Fibroblast of skin of right quadriceps (primary cell): Measurements from ENCODE around the gene HSD17B14.
"Not testable (repeated sequence)": the region's sequence is repeated elsewhere in the genome, so short reads cannot be mapped to it uniquely, and the experiment has no call there.

Experiments
- DNase-seq: peaks from one replicate; pipeline ENCODE4 v3.0.0-alpha.2; 2013

HSD17B14 gene

GRCh38 chr19:48836089-48837017, at the start of gene HSD17B14:
TSS of gene HSD17B14 (minus strand) at chr19:48836491. CDS start at chr19:48836411, 80 bp downstream.
- peak; percentile 56 for DNase-seq

DNA sequence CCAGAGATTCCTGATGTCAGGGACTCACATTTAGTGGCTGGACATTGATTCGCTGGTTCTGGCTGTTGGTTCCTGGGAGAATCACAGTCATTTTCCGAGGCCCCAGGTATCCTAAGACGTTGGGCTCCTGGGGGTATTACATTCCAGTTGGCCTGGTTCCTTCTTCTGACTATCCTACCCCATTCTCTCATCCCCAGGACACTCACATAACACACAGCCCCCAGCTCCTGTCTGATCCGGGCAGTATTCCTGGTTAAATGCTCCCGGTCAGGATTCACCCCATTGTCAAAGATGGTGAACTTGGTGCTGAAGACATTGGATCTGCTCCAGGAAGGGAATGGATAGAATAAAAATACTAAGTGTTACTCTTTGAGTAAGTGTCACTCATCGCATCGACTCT, 47.4 kb upstream of the HSD17B14 start:
- DNase-seq, result no peak

DNA sequence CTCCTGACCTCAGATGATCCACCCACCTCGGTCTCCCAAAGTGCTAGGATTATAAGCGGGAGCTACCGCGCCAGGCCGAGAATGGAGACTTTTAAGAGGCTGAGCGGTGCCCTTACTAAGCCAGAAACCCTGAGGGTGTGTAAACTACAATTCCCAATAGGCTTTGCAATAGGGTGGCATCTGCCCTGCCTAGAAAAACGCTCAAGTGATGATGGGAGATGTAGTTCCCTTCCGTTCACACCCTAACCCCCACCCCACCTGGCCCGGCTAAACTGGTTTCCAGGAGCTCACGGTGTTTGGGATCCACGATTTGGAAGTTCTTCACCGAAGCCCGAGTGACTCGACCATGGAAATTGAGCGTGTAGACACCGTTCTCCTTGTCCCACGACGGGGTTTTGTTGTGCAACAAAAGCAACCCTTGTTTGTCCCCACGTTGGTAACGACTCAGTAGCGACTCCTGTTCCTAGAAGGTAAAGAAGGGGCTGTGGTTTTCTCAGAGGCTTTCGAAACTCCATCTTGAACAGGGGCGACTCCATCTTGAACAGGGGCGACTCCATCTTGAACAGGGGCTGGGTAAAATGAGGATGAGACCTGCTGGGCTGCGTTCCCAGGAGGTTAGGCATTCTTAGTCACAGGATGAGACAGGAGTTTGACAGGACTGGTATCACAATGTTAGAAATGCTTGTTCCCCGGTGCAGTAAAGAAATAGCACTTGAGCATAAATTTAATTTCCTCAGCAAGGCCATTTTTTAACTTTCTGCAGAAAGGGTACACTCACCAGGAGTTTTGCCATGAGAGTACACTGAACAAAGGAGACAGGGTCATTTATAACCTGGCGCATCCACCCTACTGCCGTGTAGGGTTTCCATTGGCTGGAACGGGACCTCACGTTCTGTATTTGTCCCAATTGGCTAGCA, 45.7 kb upstream of the HSD17B14 start:
- DNase-seq, result no peak

- DNase-seq, result not testable (repeated sequence)
Measured at GRCh38 chr19:48879696-48880095, 43.4 kb upstream of the HSD17B14 start.

DNA sequence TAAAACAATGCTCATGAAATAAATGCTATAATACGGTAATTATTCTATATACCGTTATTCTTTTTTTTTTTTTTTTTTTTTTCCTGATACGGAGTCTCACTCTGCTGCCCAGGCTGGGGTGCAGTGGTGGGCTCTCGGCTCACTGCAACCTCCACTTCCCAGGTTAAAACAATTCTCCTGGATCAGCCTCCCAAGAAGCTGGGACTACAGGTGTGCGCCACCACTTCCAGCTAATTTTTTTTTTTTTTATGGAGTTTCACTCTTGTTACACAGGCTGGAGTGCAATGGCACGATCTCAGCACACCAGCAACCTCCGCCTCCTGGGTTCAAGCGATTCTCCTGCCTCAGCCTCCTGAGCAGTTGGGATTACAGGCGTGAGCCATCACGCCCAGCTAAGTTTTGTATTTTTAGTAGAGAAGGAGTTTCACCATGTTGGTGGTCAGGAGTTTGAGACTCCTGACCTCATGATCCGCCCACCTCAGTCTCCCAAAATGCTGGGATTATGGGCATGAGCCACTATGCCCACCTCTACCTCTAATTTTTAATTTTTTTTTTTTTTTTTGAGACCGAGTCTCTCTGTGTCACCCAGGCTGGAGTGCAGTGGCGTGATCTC, 42.8 kb upstream of the HSD17B14 start:
- no peak for DNase-seq

GRCh38 chr19:48878196-48879024, 42.1 kb upstream of the HSD17B14 start:
- DNase-seq, result no peak

DNA sequence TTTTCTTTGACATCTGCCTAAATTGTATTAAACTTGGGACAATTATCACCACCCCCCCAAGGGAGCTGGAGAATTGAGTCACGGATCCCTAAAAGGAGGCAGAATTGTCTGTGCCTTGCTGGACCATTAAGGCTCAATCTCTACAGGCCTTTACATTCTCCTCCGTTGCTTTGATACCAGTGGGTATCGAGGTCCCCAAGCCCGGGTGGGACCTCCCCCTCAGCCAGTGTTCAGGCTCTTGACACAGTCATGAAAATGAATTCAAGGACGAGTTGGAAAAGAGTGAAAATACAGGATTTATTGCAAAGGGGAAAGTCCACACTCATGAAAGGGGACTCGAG, 41.5 kb upstream of the HSD17B14 start:
- no peak for DNase-seq

DNA sequence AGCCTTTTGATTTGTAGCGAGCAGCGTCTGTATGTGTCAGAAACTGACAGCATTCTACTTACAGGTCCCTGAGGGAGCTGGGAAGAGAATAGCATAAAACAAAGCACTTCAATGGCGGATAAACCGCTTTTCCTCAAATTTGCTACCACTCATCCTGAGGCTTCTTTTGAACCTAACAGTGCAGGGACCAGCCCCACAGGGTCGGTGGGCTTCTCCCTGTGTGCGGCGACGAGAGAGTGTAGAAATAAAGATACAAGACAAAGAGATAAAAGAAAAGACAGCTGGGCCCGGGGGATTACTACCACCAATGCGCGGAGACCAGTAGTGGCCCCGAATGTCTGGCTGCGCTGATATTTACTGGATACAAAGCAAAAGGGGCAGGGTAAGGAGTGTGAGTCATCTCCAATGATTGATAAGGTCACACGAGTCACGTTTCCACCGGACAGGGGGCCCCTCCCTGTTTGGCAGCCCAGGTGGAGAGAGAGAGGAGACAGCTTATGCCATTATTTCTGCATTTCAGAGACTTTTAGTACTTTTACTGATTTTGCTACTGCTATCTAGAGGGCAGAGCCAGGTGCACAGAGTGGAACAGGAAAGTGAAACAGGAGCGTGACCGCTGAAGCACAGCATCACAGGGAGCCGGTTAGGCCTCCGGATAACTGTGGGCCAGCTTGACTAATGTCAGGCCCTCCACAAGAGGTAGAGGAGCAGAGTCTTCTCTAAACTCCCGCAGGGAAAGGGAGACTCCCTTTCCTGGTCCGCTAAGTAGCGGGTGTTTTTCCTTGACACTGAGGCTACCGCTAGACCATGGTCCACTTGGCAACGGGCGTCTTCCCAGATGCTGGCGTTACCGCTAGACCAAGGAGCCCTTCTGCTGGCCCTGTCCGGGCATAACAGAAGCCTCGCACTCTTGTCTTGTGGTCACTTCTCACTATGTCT, 40.0 kb upstream of the HSD17B14 start:
- DNase-seq, result not testable (repeated sequence)

GRCh38 chr19:48874303-48875135, 38.2 kb upstream of the HSD17B14 start:
- DNase-seq, result peak; percentile 81

GRCh38 chr19:48873476-48874302, 37.4 kb upstream of the HSD17B14 start:
- no peak for DNase-seq

DNA sequence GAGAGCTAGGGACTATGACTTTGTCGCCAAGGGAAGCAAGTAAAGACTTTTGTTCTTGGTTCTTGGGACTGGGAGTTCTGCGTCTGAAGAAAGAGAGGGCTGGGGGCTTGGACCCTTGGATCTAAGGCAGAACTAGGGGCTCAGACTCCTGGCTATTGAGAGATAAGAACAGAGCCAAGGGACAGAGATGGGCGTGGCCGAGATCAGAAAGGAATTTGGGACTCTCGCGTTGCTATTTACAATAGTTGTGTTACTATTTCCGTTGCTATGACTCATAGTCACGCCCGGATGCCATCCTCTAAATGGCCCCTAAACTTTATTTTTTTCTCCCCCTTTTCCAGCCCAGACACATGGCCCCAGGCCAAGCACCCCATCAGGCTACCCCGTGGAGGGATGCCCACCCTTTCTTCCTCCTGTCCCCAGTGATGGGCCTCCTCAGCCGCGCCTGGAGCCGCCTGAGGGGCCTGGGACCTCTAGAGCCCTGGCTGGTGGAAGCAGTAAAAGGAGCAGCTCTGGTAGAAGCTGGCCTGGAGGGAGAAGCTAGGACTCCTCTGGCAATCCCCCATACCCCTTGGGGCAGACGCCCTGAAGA, 36.7 kb upstream of the HSD17B14 start:
- DNase-seq, result peak; percentile 95

GRCh38 chr19:48872182-48872883, 36.0 kb upstream of the HSD17B14 start, which contains the start of gene PPP1R15A:
TSS of gene PPP1R15A (plus strand) at chr19:48872421. CDS start at chr19:48873234, 813 bp downstream.
- peak; percentile 97 for DNase-seq

- DNase-seq, result not testable (repeated sequence)
Measured at GRCh38 chr19:48871471-48872181, 35.3 kb upstream of the HSD17B14 start.

GRCh38 chr19:48870048-48870447, 33.8 kb upstream of the HSD17B14 start:
- DNase-seq, result no peak

DNA sequence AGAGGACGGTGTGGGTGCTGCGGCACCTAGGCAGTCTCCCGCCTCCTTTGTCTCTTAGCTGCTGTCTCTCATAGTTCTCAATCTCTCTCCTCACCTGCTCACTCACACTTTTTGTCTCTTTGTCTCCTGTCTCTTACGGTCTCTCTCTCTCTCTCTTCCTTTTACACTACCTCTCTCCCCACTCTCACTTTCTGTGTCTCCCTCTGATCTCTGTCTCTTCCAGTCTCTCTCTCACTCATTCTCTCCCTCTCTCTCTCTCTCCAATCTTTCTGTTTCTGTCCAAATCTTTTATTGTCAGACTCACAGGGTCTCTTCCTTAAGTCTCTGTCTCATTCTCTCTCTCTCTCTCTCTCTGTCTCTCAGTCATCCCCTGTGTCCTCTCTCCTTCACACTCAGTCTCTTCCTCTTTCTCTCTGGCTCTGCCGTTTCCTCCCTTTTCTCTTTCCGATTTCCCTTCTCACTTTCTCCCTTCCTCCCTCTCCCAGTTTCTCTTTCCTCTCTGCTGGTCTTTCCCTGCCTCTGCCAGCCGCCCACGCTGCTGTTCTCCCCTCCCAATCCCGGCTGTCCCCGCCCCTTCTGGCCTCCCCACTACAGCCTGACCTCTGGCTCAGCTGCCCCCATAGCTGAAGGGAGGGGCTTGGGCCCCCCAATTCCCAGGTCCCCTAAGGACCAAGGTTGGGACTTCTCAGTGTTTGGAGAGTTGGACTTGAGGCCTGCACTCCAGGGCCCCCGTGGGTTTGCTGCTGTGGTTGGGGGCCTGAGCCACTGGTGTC, 32.0 kb upstream of the HSD17B14 start, which contains the start of gene PLEKHA4:
Gene PLEKHA4, minus strand, starts transcription at position 504 of the 773 bp plus-strand sequence. CDS start 997 bp downstream, outside the sequence.
- DNase-seq, result peak; percentile 51

GRCh38 chr19:48867746-48868113, 31.4 kb upstream of the HSD17B14 start:
- DNase-seq, result no peak
